Measurements from ENCODE around the gene SYPL1.

DNA sequence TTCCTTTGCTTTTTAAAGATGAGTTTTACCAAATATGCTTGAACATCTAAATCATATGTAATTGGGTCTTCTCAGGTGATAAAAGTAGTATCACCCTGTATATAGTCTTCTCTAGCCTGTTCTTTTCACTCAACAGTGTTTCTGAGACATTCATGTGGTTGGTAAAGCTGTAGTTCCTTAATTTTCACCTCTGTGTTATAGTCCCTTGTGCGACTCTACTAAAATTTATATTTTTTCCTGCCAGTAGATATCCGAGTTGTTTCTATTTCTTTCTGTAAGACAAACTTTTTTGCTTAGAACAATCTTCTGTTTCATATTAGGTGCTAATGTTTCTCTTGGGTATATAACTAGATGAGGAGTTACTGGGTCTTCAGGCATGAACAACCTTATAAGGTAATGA lies 35.6 kb downstream of the SYPL1 start:
- TF ChIP-seq ELF1 (IDR thresholded peaks at IDR 0.05), result no peak
- no peak for TF ChIP-seq EZH2phosphoT487 (IDR thresholded peaks at IDR 0.05; ENCODE audit: borderline replicate concordance, low read depth)
- TF ChIP-seq, protein P1, sequence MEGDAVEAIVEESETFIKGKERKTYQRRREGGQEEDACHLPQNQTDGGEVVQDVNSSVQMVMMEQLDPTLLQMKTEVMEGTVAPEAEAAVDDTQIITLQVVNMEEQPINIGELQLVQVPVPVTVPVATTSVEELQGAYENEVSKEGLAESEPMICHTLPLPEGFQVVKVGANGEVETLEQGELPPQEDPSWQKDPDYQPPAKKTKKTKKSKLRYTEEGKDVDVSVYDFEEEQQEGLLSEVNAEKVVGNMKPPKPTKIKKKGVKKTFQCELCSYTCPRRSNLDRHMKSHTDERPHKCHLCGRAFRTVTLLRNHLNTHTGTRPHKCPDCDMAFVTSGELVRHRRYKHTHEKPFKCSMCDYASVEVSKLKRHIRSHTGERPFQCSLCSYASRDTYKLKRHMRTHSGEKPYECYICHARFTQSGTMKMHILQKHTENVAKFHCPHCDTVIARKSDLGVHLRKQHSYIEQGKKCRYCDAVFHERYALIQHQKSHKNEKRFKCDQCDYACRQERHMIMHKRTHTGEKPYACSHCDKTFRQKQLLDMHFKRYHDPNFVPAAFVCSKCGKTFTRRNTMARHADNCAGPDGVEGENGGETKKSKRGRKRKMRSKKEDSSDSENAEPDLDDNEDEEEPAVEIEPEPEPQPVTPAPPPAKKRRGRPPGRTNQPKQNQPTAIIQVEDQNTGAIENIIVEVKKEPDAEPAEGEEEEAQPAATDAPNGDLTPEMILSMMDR (IDR thresholded peaks at IDR 0.05), result no peak
- TF ChIP-seq CHD2 (IDR thresholded peaks at IDR 0.05; ENCODE audit: low read length, partially characterized antibody), result no peak
- TF ChIP-seq, protein P2, sequence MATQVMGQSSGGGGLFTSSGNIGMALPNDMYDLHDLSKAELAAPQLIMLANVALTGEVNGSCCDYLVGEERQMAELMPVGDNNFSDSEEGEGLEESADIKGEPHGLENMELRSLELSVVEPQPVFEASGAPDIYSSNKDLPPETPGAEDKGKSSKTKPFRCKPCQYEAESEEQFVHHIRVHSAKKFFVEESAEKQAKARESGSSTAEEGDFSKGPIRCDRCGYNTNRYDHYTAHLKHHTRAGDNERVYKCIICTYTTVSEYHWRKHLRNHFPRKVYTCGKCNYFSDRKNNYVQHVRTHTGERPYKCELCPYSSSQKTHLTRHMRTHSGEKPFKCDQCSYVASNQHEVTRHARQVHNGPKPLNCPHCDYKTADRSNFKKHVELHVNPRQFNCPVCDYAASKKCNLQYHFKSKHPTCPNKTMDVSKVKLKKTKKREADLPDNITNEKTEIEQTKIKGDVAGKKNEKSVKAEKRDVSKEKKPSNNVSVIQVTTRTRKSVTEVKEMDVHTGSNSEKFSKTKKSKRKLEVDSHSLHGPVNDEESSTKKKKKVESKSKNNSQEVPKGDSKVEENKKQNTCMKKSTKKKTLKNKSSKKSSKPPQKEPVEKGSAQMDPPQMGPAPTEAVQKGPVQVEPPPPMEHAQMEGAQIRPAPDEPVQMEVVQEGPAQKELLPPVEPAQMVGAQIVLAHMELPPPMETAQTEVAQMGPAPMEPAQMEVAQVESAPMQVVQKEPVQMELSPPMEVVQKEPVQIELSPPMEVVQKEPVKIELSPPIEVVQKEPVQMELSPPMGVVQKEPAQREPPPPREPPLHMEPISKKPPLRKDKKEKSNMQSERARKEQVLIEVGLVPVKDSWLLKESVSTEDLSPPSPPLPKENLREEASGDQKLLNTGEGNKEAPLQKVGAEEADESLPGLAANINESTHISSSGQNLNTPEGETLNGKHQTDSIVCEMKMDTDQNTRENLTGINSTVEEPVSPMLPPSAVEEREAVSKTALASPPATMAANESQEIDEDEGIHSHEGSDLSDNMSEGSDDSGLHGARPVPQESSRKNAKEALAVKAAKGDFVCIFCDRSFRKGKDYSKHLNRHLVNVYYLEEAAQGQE (IDR thresholded peaks at IDR 0.05; ENCODE audit: low read depth, low read length), result no peak
- no peak for TF ChIP-seq JUND (IDR thresholded peaks at IDR 0.05)
- no peak for TF ChIP-seq NRF1 (IDR thresholded peaks at IDR 0.05; ENCODE audit: low read depth, low read length)

Data from SK-N-SH (cell line).